OCI-LY3 (cell line): ENCODE results near the gene TEC.

ENCODE experiments used
- EZH2phosphoT487 ChIP-seq: fragments of 200-600 bp; shearing (Covaris generic); IDR thresholded peaks from 2 replicates; pipeline ENCODE4 v1.6.1; 2018; ENCODE audit warnings: antibody characterized with exemption, mixed run types, low read depth
- TF ChIP-seq, protein P1 (sequence below): fragments of 200-600, 300-600 bp; sonication (generic); IDR thresholded peaks from 2 replicates; pipeline ENCODE4 v1.5.1; 2014; ENCODE audit warnings: antibody characterized with exemption, low read length, low read depth

- TF ChIP-seq, protein P1, sequence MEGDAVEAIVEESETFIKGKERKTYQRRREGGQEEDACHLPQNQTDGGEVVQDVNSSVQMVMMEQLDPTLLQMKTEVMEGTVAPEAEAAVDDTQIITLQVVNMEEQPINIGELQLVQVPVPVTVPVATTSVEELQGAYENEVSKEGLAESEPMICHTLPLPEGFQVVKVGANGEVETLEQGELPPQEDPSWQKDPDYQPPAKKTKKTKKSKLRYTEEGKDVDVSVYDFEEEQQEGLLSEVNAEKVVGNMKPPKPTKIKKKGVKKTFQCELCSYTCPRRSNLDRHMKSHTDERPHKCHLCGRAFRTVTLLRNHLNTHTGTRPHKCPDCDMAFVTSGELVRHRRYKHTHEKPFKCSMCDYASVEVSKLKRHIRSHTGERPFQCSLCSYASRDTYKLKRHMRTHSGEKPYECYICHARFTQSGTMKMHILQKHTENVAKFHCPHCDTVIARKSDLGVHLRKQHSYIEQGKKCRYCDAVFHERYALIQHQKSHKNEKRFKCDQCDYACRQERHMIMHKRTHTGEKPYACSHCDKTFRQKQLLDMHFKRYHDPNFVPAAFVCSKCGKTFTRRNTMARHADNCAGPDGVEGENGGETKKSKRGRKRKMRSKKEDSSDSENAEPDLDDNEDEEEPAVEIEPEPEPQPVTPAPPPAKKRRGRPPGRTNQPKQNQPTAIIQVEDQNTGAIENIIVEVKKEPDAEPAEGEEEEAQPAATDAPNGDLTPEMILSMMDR = no peak
- no peak for TF ChIP-seq EZH2phosphoT487
Observed at GRCh38 chr4:48149827-48150370, 119.7 kb downstream of the TEC start.
